Kidney (tissue), 14 donors: ENCODE measurements around the gene CCDC71. TPM values are rescaled to one million over a fixed set of nuclear protein-coding genes. Genes with fewer than 3 reads are reported as not detected.
A peak's percentile ranks its signal among the peaks of the same experiment; 100 is the strongest.

ENCODE experiments used
- DNase-seq, 5 donors: peaks; one replicate each; pipeline ENCODE4 v3.0.0-alpha.2; 2013 to 2020
- FAIRE-seq: peaks from 2 replicates; lab custom pipeline; 2012; peaks lifted over from hg19 to GRCh38; lab: Jason Lieb, UNC
- H3K27ac ChIP-seq, 2 donors: one replicate each; pipeline ENCODE4 v1.7.0; 2013; ENCODE audit warnings: low read depth in 2 of 2, low read length in 2 of 2, inconsistent platforms in 1 of 2
- H3K27me3 ChIP-seq: one replicate; pipeline ENCODE4 v1.7.1; 2013; ENCODE audit warnings: low read length, inconsistent platforms; ENCODE audit not compliant: control insufficient read depth, insufficient read depth
- H3K36me3 ChIP-seq, 3 donors: one replicate each; pipeline versions ENCODE4 v1.7.0 to v1.7.1; 2013; ENCODE audit warnings: low read length in 3 of 3, control low read depth in 1 of 3, inconsistent platforms in 1 of 3; ENCODE audit not compliant: insufficient read depth in 3 of 3, control insufficient read depth in 2 of 3
- H3K4me1 ChIP-seq, 3 donors: one replicate each; pipeline versions ENCODE4 v1.7.0 to v1.7.1; 2013; ENCODE audit warnings: low read length in 3 of 3, inconsistent platforms in 1 of 3, low read depth in 1 of 3; ENCODE audit not compliant: control insufficient read depth in 2 of 3, insufficient read depth in 2 of 3
- H3K4me3 ChIP-seq, 3 donors: one replicate each; pipeline versions ENCODE4 v1.7.0 to v1.8.1; 2013; ENCODE audit warnings: low read length in 3 of 3, control low read depth in 1 of 3, inconsistent platforms in 1 of 3
- H3K9ac ChIP-seq, 3 donors: one replicate each; pipeline versions ENCODE4 v1.7.0 to v1.7.1; 2013; ENCODE audit warnings: low read length in 3 of 3, control low read depth in 1 of 3, inconsistent platforms in 1 of 3
- H3K9me3 ChIP-seq, 3 donors: one replicate each; pipeline versions ENCODE4 v1.7.0 to v1.7.1; 2013; ENCODE audit warnings: low read length in 3 of 3, control low read depth in 1 of 3, inconsistent platforms in 1 of 3; ENCODE audit not compliant: control insufficient read depth in 2 of 3, insufficient read depth in 1 of 3
- intact Hi-C: fragments of 100-400 bp; cut with DNase I; formaldehyde crosslinking; loops from one replicate; pipeline ENCODE4 v1.11.1; 2022
- polyA plus RNA-seq: library from polyadenylated mRNA; stranded (reverse); fragments of 350-450 nt; fragmentation: Illumina TruSeq; extraction: RNeasy Lipid Tissue Mini Kit (QIAGEN cat#74804); gene quantifications from one replicate; pipeline ENCODE4 v1.2.3, GENCODE V29; 2014; ENCODE audit warnings: low read depth, low replicate concordance; ENCODE audit not compliant: insufficient read depth
- total RNA-seq: library from RNA; stranded (reverse); fragmentation: NEBNext Ultra II Directional; extraction: Animal tissue kit (Norgen Biotek cat#: 25700); gene quantifications from one replicate; pipeline ENCODE4 v1.2.1, GENCODE V29; 2021
- TF ChIP-seq, protein P1 (sequence below): IDR thresholded peaks from 3 replicates; pipeline ENCODE4 v1.5.1; 2012; ENCODE audit warnings: mild to moderate bottlenecking, moderate library complexity, borderline replicate concordance; ENCODE audit not compliant: insufficient read depth; ENCODE audit errors: extremely low read depth
- donor health status: control.
- donor health status: control.
- donor health status: control.
- donor health status: control.
- donor health status: control.
- donor health status: DM: yes; HTN: yes; CAD: no.
- donor health status: Normal renal cell carcinoma (clear cell type).

CCDC71 gene
- total and polyA plus RNA-seq, 2 donors from 2014 or later: 21.0 to 27.6 TPM

GRCh38 chr3:49161197-49161596 lies 4.9 kb downstream of the CCDC71 start:
- DNase-seq: no peak
- no peaks in the 10 kb centered on the region for H3K27me3 ChIP-seq
- no peak overlapping the region for H3K9ac ChIP-seq
- peaks cover 0 to 8% (median 7%) of the 10 kb centered on the region in 3 donors for H3K36me3 ChIP-seq
- H3K4me1 ChIP-seq: peaks cover 0 to 13% (median 6%) of the 10 kb centered on the region in 3 donors
- intact Hi-C loops: no loop called here
- H3K9me3 ChIP-seq: no peaks in the 10 kb centered on the region
- FAIRE-seq: no peak
- TF ChIP-seq, protein P1, sequence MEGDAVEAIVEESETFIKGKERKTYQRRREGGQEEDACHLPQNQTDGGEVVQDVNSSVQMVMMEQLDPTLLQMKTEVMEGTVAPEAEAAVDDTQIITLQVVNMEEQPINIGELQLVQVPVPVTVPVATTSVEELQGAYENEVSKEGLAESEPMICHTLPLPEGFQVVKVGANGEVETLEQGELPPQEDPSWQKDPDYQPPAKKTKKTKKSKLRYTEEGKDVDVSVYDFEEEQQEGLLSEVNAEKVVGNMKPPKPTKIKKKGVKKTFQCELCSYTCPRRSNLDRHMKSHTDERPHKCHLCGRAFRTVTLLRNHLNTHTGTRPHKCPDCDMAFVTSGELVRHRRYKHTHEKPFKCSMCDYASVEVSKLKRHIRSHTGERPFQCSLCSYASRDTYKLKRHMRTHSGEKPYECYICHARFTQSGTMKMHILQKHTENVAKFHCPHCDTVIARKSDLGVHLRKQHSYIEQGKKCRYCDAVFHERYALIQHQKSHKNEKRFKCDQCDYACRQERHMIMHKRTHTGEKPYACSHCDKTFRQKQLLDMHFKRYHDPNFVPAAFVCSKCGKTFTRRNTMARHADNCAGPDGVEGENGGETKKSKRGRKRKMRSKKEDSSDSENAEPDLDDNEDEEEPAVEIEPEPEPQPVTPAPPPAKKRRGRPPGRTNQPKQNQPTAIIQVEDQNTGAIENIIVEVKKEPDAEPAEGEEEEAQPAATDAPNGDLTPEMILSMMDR: no peak
- no peak overlapping the region for H3K4me3 ChIP-seq
- no peak overlapping the region for H3K27ac ChIP-seq

- no peak for FAIRE-seq
- intact Hi-C loops: no loop called here
These were observed 7.3 kb downstream of the CCDC71 start for GRCh38 chr3:49158792-49159191.

GRCh38 chr3:49158103-49158709 lies 7.9 kb downstream of the CCDC71 start:
- Histone ChIP-seq H3K27me3 (no peaks in the 10 kb centered on the region), H3K9me3 (no peaks in the 10 kb centered on the region), H3K27ac (no peak overlapping the region), H3K4me1 (peaks cover 0 to 2% (median 0%) of the 10 kb centered on the region in 3 donors), H3K9ac (no peak overlapping the region), H3K4me3 (no peak overlapping the region), H3K36me3 (no peaks in the 10 kb centered on the region)
- DNase-seq (peak in 2 of 5 donors; percentile 42 to 58), FAIRE-seq (no peak)
- intact Hi-C loops: no loop called here
- TF ChIP-seq, protein P1: peak; percentile 59

More at GRCh38 chr3:49158792-49159191, 7.3 kb downstream of the CCDC71 start:
- H3K9me3 ChIP-seq: no peaks in the 10 kb centered on the region
- H3K4me3 ChIP-seq: no peak overlapping the region
- H3K36me3 ChIP-seq: peaks cover 0 to 4% (median 4%) of the 10 kb centered on the region in 3 donors
- no peak overlapping the region for H3K27ac ChIP-seq
- H3K4me1 ChIP-seq: peaks cover 0 to 2% (median 0%) of the 10 kb centered on the region in 3 donors
- H3K27me3 ChIP-seq: no peaks in the 10 kb centered on the region
- TF ChIP-seq, protein P1: no peak
- no peak overlapping the region for H3K9ac ChIP-seq
- peak in 2 of 5 donors; percentile 8 to 24 for DNase-seq
